GM23338 (cell line): Measurements from ENCODE around the gene ERC1. TPM values are rescaled to one million over a fixed set of nuclear protein-coding genes. Genes with fewer than 3 reads are reported as not detected.

ENCODE experiments used
- ATAC-seq: fragments of 200-7000 bp; cut with Tn5 transposase; 3 replicates; pipeline ENCODE4 v1.9.1; 2020
- DNase-seq: peaks from one replicate; pipeline ENCODE4 v3.0.0-alpha.2; 2015; ENCODE audit warnings: low spot score
- H2AFZ ChIP-seq: fragments of 200-600 bp; sonication (generic); 2 replicates; pipeline ENCODE4 v1.8.0; 2016; ENCODE audit warnings: antibody characterized with exemption, mild to moderate bottlenecking, moderate library complexity
- H3F3A ChIP-seq: fragments of 200-600 bp; sonication (generic); replicated peaks from 2 replicates; pipeline ENCODE4 v1.8.0; 2017; ENCODE audit warnings: antibody characterized with exemption, mixed run types, low read depth
- H3K27ac ChIP-seq: fragments of 200-600 bp; sonication (generic); 2 replicates; pipeline ENCODE4 v1.6.1; 2016; ENCODE audit warnings: low read depth
- H3K27me3 ChIP-seq: fragments of 200-600 bp; sonication (generic); 2 replicates; pipeline ENCODE4 v1.8.0; 2016; ENCODE audit warnings: mild to moderate bottlenecking, mixed run types, moderate library complexity; ENCODE audit not compliant: insufficient read depth
- H3K36me3 ChIP-seq: fragments of 200-600 bp; sonication (generic); 2 replicates; pipeline ENCODE4 v1.8.0; 2016; ENCODE audit warnings: mild to moderate bottlenecking; ENCODE audit not compliant: insufficient read depth
- H3K4me1 ChIP-seq: fragments of 200-600 bp; sonication (generic); 2 replicates; pipeline ENCODE4 v1.8.0; 2016; ENCODE audit warnings: mild to moderate bottlenecking, moderate library complexity; ENCODE audit not compliant: insufficient read depth
- H3K4me2 ChIP-seq: fragments of 200-600 bp; sonication (generic); 2 replicates; pipeline ENCODE4 v1.7.1; 2017; ENCODE audit warnings: mixed run types
- H3K4me3 ChIP-seq: fragments of 200-600 bp; sonication (generic); 2 replicates; pipeline ENCODE4 v1.6.1; 2016; ENCODE audit warnings: mixed run types
- H3K79me2 ChIP-seq: fragments of 200-600 bp; sonication (generic); replicated peaks from 2 replicates; pipeline ENCODE4 v1.8.0; 2017; ENCODE audit warnings: mild to moderate bottlenecking; ENCODE audit not compliant: insufficient read depth
- H3K9me2 ChIP-seq: fragments of 200-600 bp; sonication (generic); 2 replicates; pipeline ENCODE4 v1.8.0; 2017; ENCODE audit not compliant: insufficient read depth
- H4K20me1 ChIP-seq: fragments of 200-600 bp; sonication (generic); replicated peaks from 2 replicates; pipeline ENCODE4 v1.8.0; 2017; ENCODE audit warnings: mild to moderate bottlenecking; ENCODE audit not compliant: insufficient read depth
- H3K27ac Mint-ChIP-seq: 2 replicates; pipeline ENCODE4 v1.8.0; 2020; ENCODE audit warnings: inconsistent platforms, mild to moderate bottlenecking, moderate library complexity, mixed read lengths
- H3K27me3 Mint-ChIP-seq: 3 replicates; pipeline ENCODE4 v1.8.0; 2022; ENCODE audit warnings: low read depth, mild to moderate bottlenecking, moderate library complexity, mixed read lengths, inconsistent platforms; ENCODE audit not compliant: insufficient read depth, poor library complexity
- H3K36me3 Mint-ChIP-seq: 3 replicates; pipeline ENCODE4 v1.8.0; 2021; ENCODE audit warnings: low read depth, mild to moderate bottlenecking, inconsistent platforms, moderate library complexity, mixed read lengths
- H3K4me1 Mint-ChIP-seq: 3 replicates; pipeline ENCODE4 v1.8.0; 2020; ENCODE audit warnings: mild to moderate bottlenecking, inconsistent platforms, mixed read lengths
- H3K4me3 Mint-ChIP-seq: 3 replicates; pipeline ENCODE4 v1.8.0; 2021; ENCODE audit warnings: moderate library complexity, mild to moderate bottlenecking, inconsistent platforms, mixed read lengths
- H3K9me3 Mint-ChIP-seq: 3 replicates; pipeline ENCODE4 v1.8.0; 2020; ENCODE audit warnings: moderate library complexity, mild to moderate bottlenecking, inconsistent platforms, mixed read lengths
- CREB1 ChIP-seq: fragments of 250-450 bp; sonication (Bioruptor Pico); IDR thresholded peaks from 2 replicates; pipeline ENCODE4 v1.5.0; 2020; ENCODE audit warnings: low read depth, mild to moderate bottlenecking, moderate library complexity
- CTCF ChIP-seq, 2 experiments: fragments of 200-600 bp in 1 of 2; sonication (generic) in 1 of 2; conservative IDR thresholded peaks; 2 replicates each; pipeline versions ENCODE4 v1.5.1 to v1.6.1; 2016 to 2017; ENCODE audit warnings: antibody characterized with exemption in 2 of 2, low read depth in 2 of 2, mild to moderate bottlenecking in 2 of 2, moderate library complexity in 1 of 2
- EZH2 ChIP-seq: fragments of 200-600 bp; sonication (generic); IDR thresholded peaks from one replicate; pipeline ENCODE4 v1.8.0; 2017; ENCODE audit warnings: antibody characterized with exemption, mild to moderate bottlenecking, low read depth; ENCODE audit not compliant: unreplicated experiment
- EZH2phosphoT487 ChIP-seq: fragments of 200-600 bp; sonication (generic); IDR thresholded peaks from one replicate; pipeline ENCODE4 v1.8.1; 2018; ENCODE audit warnings: antibody characterized with exemption; ENCODE audit not compliant: unreplicated experiment
- NANOG ChIP-seq: IDR thresholded peaks from 2 replicates; pipeline ENCODE4 v1.6.1; 2016; ENCODE audit warnings: antibody characterized with exemption, borderline replicate concordance
- POLR2AphosphoS5 ChIP-seq: IDR thresholded peaks from 2 replicates; pipeline ENCODE4 v1.6.1; 2016; ENCODE audit warnings: antibody characterized with exemption, low read depth
- REST ChIP-seq: IDR thresholded peaks from one replicate; pipeline ENCODE4 v1.6.1; 2018; ENCODE audit warnings: antibody characterized with exemption; ENCODE audit not compliant: unreplicated experiment
- STAT1 ChIP-seq: IDR thresholded peaks from one replicate; pipeline ENCODE4 v1.6.1; 2016; ENCODE audit warnings: antibody characterized with exemption; ENCODE audit not compliant: unreplicated experiment
- ZNF114 ChIP-seq: fragments of 250-450 bp; sonication (Bioruptor Pico); IDR thresholded peaks from 2 replicates; pipeline ENCODE4 v1.5.0; 2020; ENCODE audit warnings: mild to moderate bottlenecking, moderate library complexity
- polyA plus RNA-seq: library from polyadenylated mRNA; unstranded; fragments of >200 nt; fragmentation: Nextera tagmentation; extraction: Ambion mirVana; gene quantifications from 2 replicates; pipeline ENCODE4 v1.2.1, GENCODE V29; 2016
- total RNA-seq: library from RNA; depleted of rRNA; stranded (reverse); fragments of >200 nt; shearing (Covaris generic); gene quantifications from 2 replicates; pipeline ENCODE4 v1.2.3, GENCODE V29; 2014
- TF ChIP-seq, protein P1 (sequence below): IDR thresholded peaks from 2 replicates; pipeline ENCODE4 v1.6.1; 2016; ENCODE audit warnings: antibody characterized with exemption

Gene ERC1
- total and polyA plus RNA-seq, 2 experiments from 2014 or later = 28.1 to 35.3 TPM

DNA sequence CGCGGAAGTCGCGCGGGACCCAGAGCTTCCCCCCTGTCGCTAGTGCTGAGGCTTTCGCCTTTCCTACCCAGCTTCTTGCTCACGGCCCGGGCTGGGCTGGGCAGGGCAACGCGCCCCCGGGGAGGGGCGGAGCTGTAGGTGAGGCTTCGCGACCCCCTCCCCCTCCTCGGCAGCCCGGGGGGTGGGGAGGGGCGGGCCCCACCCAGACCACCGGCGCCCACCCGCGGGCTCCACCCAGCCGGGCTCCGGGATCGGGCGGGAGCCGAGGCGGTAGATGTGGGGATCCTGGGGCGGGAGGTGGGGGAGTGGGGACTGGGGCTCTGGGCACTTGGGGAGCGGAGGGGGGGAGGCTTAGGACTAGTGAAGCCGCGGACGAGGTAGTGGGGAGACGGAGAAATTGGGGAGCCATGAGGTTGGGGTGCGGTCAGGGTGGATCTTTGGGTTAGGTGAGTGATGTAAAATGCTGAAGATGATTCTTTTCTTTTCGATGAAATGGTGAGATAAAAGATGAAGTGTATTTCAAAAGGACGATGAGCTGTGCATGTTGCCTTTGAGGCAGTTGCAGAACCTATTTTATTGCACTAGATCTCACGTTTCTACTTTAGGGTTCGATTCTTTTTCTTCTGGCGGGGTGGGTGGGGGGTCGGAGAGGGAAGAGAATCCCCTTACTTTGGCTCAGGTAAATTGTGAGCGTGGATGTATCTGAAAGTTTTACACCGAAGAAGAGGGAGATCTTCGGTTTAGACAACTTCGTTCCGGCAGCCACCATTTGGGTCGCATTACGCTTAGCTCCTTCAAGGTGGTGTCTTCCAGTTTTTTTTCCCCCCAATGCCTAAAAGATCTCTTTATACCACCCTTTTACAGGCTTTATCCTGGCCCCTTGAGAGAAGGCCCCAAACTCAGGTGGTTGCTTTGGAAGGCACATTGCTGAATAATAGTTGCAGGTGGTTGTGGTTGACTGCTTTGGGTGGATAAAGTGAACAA, 619 bp downstream of the ERC1 start:
- TF ChIP-seq POLR2AphosphoS5 (0 out of 2 replicates have a peak, but pooled peaks have one; percentile 1), CTCF (conservative IDR thresholded peaks at IDR 0.05; ENCODE audit: low read depth in 2 of 2) (no peak)
- TF ChIP-seq, protein P1, sequence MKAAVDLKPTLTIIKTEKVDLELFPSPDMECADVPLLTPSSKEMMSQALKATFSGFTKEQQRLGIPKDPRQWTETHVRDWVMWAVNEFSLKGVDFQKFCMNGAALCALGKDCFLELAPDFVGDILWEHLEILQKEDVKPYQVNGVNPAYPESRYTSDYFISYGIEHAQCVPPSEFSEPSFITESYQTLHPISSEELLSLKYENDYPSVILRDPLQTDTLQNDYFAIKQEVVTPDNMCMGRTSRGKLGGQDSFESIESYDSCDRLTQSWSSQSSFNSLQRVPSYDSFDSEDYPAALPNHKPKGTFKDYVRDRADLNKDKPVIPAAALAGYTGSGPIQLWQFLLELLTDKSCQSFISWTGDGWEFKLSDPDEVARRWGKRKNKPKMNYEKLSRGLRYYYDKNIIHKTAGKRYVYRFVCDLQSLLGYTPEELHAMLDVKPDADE = no peak
- Histone ChIP-seq H3F3A (peaks cover 13% of the 10 kb centered on the region; the same call in 1 of the 2 replicates), H3K36me3 (no peaks in the 10 kb centered on the region), H3K4me2 (peak overlapping the region; percentile 75), H3K4me1 (peaks cover 30% of the 10 kb centered on the region), H3K79me2 (peaks cover 53% of the 10 kb centered on the region), H3K9me2 (no peaks in the 10 kb centered on the region), H4K20me1 (peaks cover 8% of the 10 kb centered on the region; the same call in 1 of the 2 replicates), H3K27me3 (peaks cover 8% of the 10 kb centered on the region; the same call in 1 of the 2 replicates), H2AFZ (peak overlapping the region; percentile 12; the same call in 1 of the 2 replicates), H3K4me3 (peak overlapping the region; percentile 86), H3K27ac (peak overlapping the region; percentile 79; the same call in 1 of the 2 replicates)
- Mint-ChIP-seq H3K4me1 (peaks cover 22% of the 10 kb centered on the region), H3K27me3 (peaks cover 7% of the 10 kb centered on the region), H3K36me3 (no peaks in the 10 kb centered on the region; the same call in 2 of the 3 replicates), H3K27ac (peak overlapping the region; percentile 88), H3K9me3 (no peaks in the 10 kb centered on the region), H3K4me3 (peak overlapping the region; percentile 92)
- DNase-seq = peak; percentile 68
- peak; percentile 66 for ATAC-seq

- H3K4me3 ChIP-seq = peak overlapping the region; percentile 86
- Mint-ChIP-seq H3K9me3 (no peaks in the 10 kb centered on the region), H3K27ac (no peak overlapping the region), H3K27me3 (peaks cover 5% of the 10 kb centered on the region), H3K36me3 (no peaks in the 10 kb centered on the region; the same call in 2 of the 3 replicates), H3K4me3 (peak overlapping the region; percentile 92), H3K4me1 (peaks cover 22% of the 10 kb centered on the region)
- ATAC-seq (no peak), DNase-seq (no peak)
- H3K9me2 ChIP-seq = no peaks in the 10 kb centered on the region
- H3K4me2 ChIP-seq = peak overlapping the region; percentile 75
- H3F3A ChIP-seq = peaks cover 13% of the 10 kb centered on the region; the same call in 1 of the 2 replicates
- H4K20me1 ChIP-seq = peaks cover 18% of the 10 kb centered on the region
- H2AFZ ChIP-seq = no peak overlapping the region
- no peaks in the 10 kb centered on the region for H3K36me3 ChIP-seq
- no peak overlapping the region for H3K27ac ChIP-seq
- H3K79me2 ChIP-seq = peaks cover 63% of the 10 kb centered on the region
- peaks cover 8% of the 10 kb centered on the region; the same call in 1 of the 2 replicates for H3K27me3 ChIP-seq
- H3K4me1 ChIP-seq = peaks cover 33% of the 10 kb centered on the region
- TF ChIP-seq NANOG = no peak
- no peak for TF ChIP-seq CREB1 (CRISPR knock-in tag)
- TF ChIP-seq EZH2phosphoT487 = no peak
- no peak for TF ChIP-seq STAT1
- no peak for TF ChIP-seq CTCF (conservative IDR thresholded peaks at IDR 0.05; ENCODE audit: low read depth in 2 of 2)
- no peak for TF ChIP-seq REST
- TF ChIP-seq ZNF114 (CRISPR knock-in tag) = no peak
- TF ChIP-seq EZH2 = no peak
Observed at GRCh38 chr12:992647-993046, 1.6 kb downstream of the ERC1 start.
